H1 (cell line): ENCODE results near the gene IFT172. TPM values are rescaled to one million over a fixed set of nuclear protein-coding genes. Genes with fewer than 3 reads are reported as not detected.

Source experiments
- CBX5 ChIP-seq: fragments of 300-800, 300-1000 bp; sonication (generic); IDR thresholded peaks from 2 replicates; pipeline ENCODE4 v1.7.1; 2016; ENCODE audit warnings: antibody characterized with exemption, low read length, low read depth
- CBX8 ChIP-seq: fragments of 300-800, 300-1000 bp; sonication (generic); IDR thresholded peaks from 2 replicates; pipeline ENCODE4 v1.7.1; 2016; ENCODE audit warnings: low read depth, low read length, borderline replicate concordance
- KDM4A ChIP-seq: IDR thresholded peaks from one replicate; pipeline ENCODE4 v1.7.1; 2012; ENCODE audit warnings: low read depth, mild to moderate bottlenecking, moderate library complexity, low read length, inconsistent platforms; ENCODE audit not compliant: severe bottlenecking
- TAF1 ChIP-seq: IDR thresholded peaks from 2 replicates; pipeline ENCODE4 v1.6.1; 2011; ENCODE audit warnings: mild to moderate bottlenecking, low read depth, low read length
- polyA plus RNA-seq, 7 experiments: library from polyadenylated mRNA; depleted of rRNA in 3 of 7; stranded (reverse) in 5 of 7; unstranded in 2 of 7; fragments of >200 nt in 5 of 7; fragments of 200-250 nt in 2 of 7; gene quantifications; 1 replicate in 5 of 7; 2 replicates in 1 of 7; 4 replicates in 1 of 7; pipeline versions ENCODE4 v1.2.1 to v1.2.3, GENCODE V29; 2011 to 2013; ENCODE audit warnings: missing spikeins in 2 of 7, mixed read lengths in 2 of 7
- total RNA-seq: library from RNA; stranded (reverse); fragmentation: NEBNext Ultra II Directional; extraction: Animal tissue kit (Norgen Biotek cat#: 25700); gene quantifications from 2 replicates; pipeline ENCODE4 v1.2.1, GENCODE V29; 2021
- TF ChIP-seq, protein P1 (sequence below): IDR thresholded peaks from 2 replicates; pipeline ENCODE4 v1.6.1; 2011; ENCODE audit warnings: low read length, improper control_type of control experiment

The IFT172 gene
- total and polyA plus RNA-seq, 2 of the 8 experiments (the other 6 are each of a cell fraction or from before 2014, with no cell fraction given) = 13.5 to 14.0 TPM

DNA sequence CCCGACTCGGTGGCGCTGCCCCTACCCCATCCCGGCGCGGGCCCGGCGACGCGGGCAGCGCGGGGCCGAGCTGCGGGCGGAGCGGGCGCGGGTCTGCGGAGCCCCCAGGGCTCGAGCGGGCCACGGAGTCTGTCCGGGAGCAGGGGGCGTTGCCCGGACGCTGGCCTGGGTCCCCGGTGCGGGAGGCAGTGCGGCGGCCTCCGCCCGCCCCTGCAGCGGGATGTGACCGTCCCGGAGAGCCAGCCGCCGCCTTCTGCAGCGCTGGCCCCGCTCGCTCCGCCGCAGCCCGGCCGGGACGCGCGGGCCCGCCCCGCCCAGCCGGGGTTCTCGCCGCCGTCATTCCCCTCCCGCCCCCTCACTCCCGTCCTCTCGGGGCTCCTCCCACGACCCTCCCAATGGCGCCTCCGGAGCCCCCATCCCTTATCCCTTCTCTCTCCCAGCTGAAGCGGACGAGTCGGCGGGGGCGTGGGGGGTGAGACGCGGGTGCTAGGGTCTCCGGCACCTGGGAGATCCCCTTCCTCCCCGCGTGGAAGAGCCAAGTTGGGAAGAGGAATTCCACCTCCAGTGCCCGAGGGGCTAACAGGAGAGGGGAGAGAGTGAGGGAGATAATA, 5.5 kb upstream of the IFT172 start, which contains the start of gene FNDC4 (continued):
- TF ChIP-seq, protein P1, sequence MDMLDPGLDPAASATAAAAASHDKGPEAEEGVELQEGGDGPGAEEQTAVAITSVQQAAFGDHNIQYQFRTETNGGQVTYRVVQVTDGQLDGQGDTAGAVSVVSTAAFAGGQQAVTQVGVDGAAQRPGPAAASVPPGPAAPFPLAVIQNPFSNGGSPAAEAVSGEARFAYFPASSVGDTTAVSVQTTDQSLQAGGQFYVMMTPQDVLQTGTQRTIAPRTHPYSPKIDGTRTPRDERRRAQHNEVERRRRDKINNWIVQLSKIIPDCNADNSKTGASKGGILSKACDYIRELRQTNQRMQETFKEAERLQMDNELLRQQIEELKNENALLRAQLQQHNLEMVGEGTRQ = no peak
- no peak for TF ChIP-seq CBX5
- peak; percentile 92 for TF ChIP-seq TAF1
- TF ChIP-seq CBX8 = no peak
- peak; percentile 79 for TF ChIP-seq KDM4A
